GM13976 (cell line): ENCODE results near the gene ERMARD.

Experiments
- DNase-seq: peaks from one replicate; pipeline ENCODE4 v3.0.0; 2012; ENCODE audit warnings: low spot score
- CTCF ChIP-seq: IDR thresholded peaks from 2 replicates; pipeline ENCODE4 v1.5.1; 2012; ENCODE audit warnings: borderline replicate concordance, mild to moderate bottlenecking; ENCODE audit not compliant: insufficient read depth; ENCODE audit errors: extremely low read depth, missing control alignments, control extremely low read depth
- in situ Hi-C: fragments of 300-500 bp; cut with MboI; formaldehyde crosslinking; loops from one replicate; pipeline ENCODE4 v1.12.0; 2022; ENCODE audit warnings: low sequenced_read_pairs, mixed read lengths, inconsistent platforms; ENCODE audit not compliant: unreplicated experiment

The ERMARD gene

GRCh38 chr6:169800116-169800667 is 48.8 kb downstream of the ERMARD start:
- TF ChIP-seq CTCF = no peak
- in situ Hi-C loops = no loop called here
- no peak for DNase-seq

GRCh38 chr6:169800668-169801395 is 49.4 kb downstream of the ERMARD start:
- no peak for TF ChIP-seq CTCF
- in situ Hi-C loops = no loop called here
- DNase-seq = no peak

- no peak for DNase-seq
- TF ChIP-seq CTCF = no peak
- in situ Hi-C loops = no loop called here
Observed at GRCh38 chr6:169801396-169802160, 50.2 kb downstream of the ERMARD start.

- in situ Hi-C loops = no loop called here
- no peak for DNase-seq
Observed at GRCh38 chr6:169802790-169803189, 51.4 kb downstream of the ERMARD start.

GRCh38 chr6:169803271-169803811 is 51.9 kb downstream of the ERMARD start:
- in situ Hi-C loops = no loop called here
- no peak for TF ChIP-seq CTCF

More at GRCh38 chr6:169802790-169803189, 51.4 kb downstream of the ERMARD start:
- no peak for TF ChIP-seq CTCF

GRCh38 chr6:169803816-169804340 is 52.5 kb downstream of the ERMARD start:
- no peak for TF ChIP-seq CTCF
- no peak for DNase-seq
- in situ Hi-C loops = no loop called here

More at GRCh38 chr6:169803271-169803811, 51.9 kb downstream of the ERMARD start:
- DNase-seq = no peak
